IMR-90 (cell line): ENCODE data around the gene PROM2. TPM values are rescaled to one million over a fixed set of nuclear protein-coding genes. Genes with fewer than 3 reads are reported as not detected.
A peak's percentile ranks its signal among the peaks of the same experiment; 100 is the strongest.

ENCODE experiments used
- ATAC-seq: fragments of 200-7000 bp; cut with Tn5 transposase; 2 replicates; pipeline ENCODE4 v1.9.1; 2020; ENCODE audit warnings: low read depth, mild to moderate bottlenecking, moderate library complexity
- BruUV-seq: library from RNA; stranded (reverse); fragments of 400-500 nt; replicated peaks from 2 replicates; lab custom pipeline; 2021; lab: Mats Ljungman, UMichigan
- CTCF ChIA-PET: fragments of 300-600 bp; formaldehyde crosslinking; extraction: SDS; loops from one replicate; lab custom pipeline; 2021; ENCODE audit warnings: antibody characterized with exemption; lab: Yijun Ruan, JAX
- POLR2A ChIA-PET: fragments of 300-600 bp; sonication (Branson Sonifier 250); formaldehyde crosslinking; loops from one replicate; lab custom pipeline; 2022; ENCODE audit warnings: antibody characterized with exemption; ENCODE audit not compliant: unreplicated experiment; lab: Charles Lee
- DNase-seq: peaks from one replicate; pipeline ENCODE4 v3.0.0; 2013
- H2AFZ ChIP-seq: replicated peaks from 2 replicates; pipeline ENCODE3; 2013; ENCODE audit warnings: low read length, mild to moderate bottlenecking; ENCODE audit not compliant: poor library complexity
- H2AK5ac ChIP-seq: 2 replicates; pipeline ENCODE4 v1.6.1; 2013; ENCODE audit warnings: low read depth, low read length, inconsistent platforms
- H2AK9ac ChIP-seq: replicated peaks from 2 replicates; pipeline ENCODE3; 2013; ENCODE audit warnings: mild to moderate bottlenecking, low read depth, low read length, moderate library complexity; ENCODE audit not compliant: poor library complexity
- H2BK120ac ChIP-seq: 2 replicates; pipeline ENCODE4 v1.6.1; 2013; ENCODE audit warnings: low read depth, low read length, inconsistent platforms
- H2BK15ac ChIP-seq: 3 replicates; pipeline ENCODE4 v1.6.1; 2013; ENCODE audit warnings: low read depth, low read length, inconsistent platforms
- H2BK20ac ChIP-seq: 2 replicates; pipeline ENCODE4 v1.6.1; 2013; ENCODE audit warnings: low read depth, mild to moderate bottlenecking, inconsistent platforms, low read length, moderate library complexity
- H2BK5ac ChIP-seq: 2 replicates; pipeline ENCODE4 v1.6.1; 2013; ENCODE audit warnings: mild to moderate bottlenecking, low read depth, low read length, inconsistent platforms; ENCODE audit not compliant: poor library complexity, severe bottlenecking
- H3K14ac ChIP-seq: replicated peaks from 2 replicates; pipeline ENCODE4 v1.6.1; 2013; ENCODE audit warnings: low read depth, low read length, inconsistent platforms
- H3K18ac ChIP-seq: 2 replicates; pipeline ENCODE4 v1.6.1; 2013; ENCODE audit warnings: low read depth, low read length, control low read depth
- H3K23ac ChIP-seq: 2 replicates; pipeline ENCODE4 v1.6.1; 2013; ENCODE audit warnings: low read depth, low read length, inconsistent platforms
- H3K27ac ChIP-seq: 2 replicates; pipeline ENCODE4 v1.5.1; 2013; ENCODE audit warnings: mild to moderate bottlenecking, control low read depth, low read length; ENCODE audit not compliant: insufficient read depth
- H3K27me3 ChIP-seq: 2 replicates; pipeline ENCODE4 v1.6.1; 2013; ENCODE audit warnings: low read length; ENCODE audit not compliant: control insufficient read depth, insufficient read depth
- H3K36me3 ChIP-seq: 2 replicates; pipeline ENCODE4 v1.6.1; 2013; ENCODE audit warnings: low read length, mixed read lengths; ENCODE audit not compliant: control insufficient read depth, insufficient read depth
- H3K4ac ChIP-seq: 2 replicates; pipeline ENCODE4 v1.6.1; 2013; ENCODE audit warnings: low read depth, low read length, inconsistent platforms
- H3K4me1 ChIP-seq: 2 replicates; pipeline ENCODE4 v1.6.1; 2013; ENCODE audit warnings: low read length, mixed read lengths; ENCODE audit not compliant: control insufficient read depth, insufficient read depth
- H3K4me2 ChIP-seq: 2 replicates; pipeline ENCODE4 v1.6.1; 2013; ENCODE audit warnings: low read depth, mild to moderate bottlenecking, control low read depth, low read length, moderate library complexity
- H3K4me3 ChIP-seq: 2 replicates; pipeline ENCODE4 v1.5.1; 2013; ENCODE audit warnings: low read depth, mild to moderate bottlenecking, control low read depth, low read length, moderate library complexity; ENCODE audit not compliant: insufficient read depth
- H3K56ac ChIP-seq: 2 replicates; pipeline ENCODE4 v1.6.1; 2013; ENCODE audit warnings: low read length, inconsistent platforms; ENCODE audit not compliant: insufficient read depth; ENCODE audit errors: extremely low read depth
- H3K79me1 ChIP-seq, 2 experiments: 2 replicates each; pipeline ENCODE4 v1.6.1; 2013; ENCODE audit warnings: low read length in 2 of 2, inconsistent platforms in 1 of 2, low read depth in 1 of 2
- H3K9ac ChIP-seq: 2 replicates; pipeline ENCODE4 v1.6.1; 2013; ENCODE audit warnings: low read depth, low read length, control low read depth
- H3K9me1 ChIP-seq: 2 replicates; pipeline ENCODE4 v1.6.1; 2013; ENCODE audit warnings: low read length, inconsistent platforms; ENCODE audit not compliant: insufficient read depth
- H3K9me3 ChIP-seq: 2 replicates; pipeline ENCODE4 v1.6.1; 2013; ENCODE audit warnings: low read length; ENCODE audit not compliant: control insufficient read depth, insufficient read depth
- H4K20me1 ChIP-seq: 2 replicates; pipeline ENCODE4 v1.6.1; 2013; ENCODE audit warnings: low read length, inconsistent platforms; ENCODE audit not compliant: insufficient read depth
- H4K5ac ChIP-seq: 2 replicates; pipeline ENCODE4 v1.6.1; 2013; ENCODE audit warnings: mild to moderate bottlenecking, low read depth, low read length, control low read depth
- H4K8ac ChIP-seq, 2 experiments: 2 replicates each; pipeline ENCODE4 v1.6.1; 2013; ENCODE audit warnings: low read depth in 2 of 2, low read length in 2 of 2, control low read depth in 1 of 2, inconsistent platforms in 1 of 2
- H4K91ac ChIP-seq: 2 replicates; pipeline ENCODE4 v1.6.1; 2013; ENCODE audit warnings: low read depth, low read length, inconsistent platforms; ENCODE audit not compliant: insufficient read depth
- MAFK ChIP-seq: IDR thresholded peaks from 2 replicates; pipeline ENCODE4 v1.6.1; 2012; ENCODE audit warnings: low read depth, low read length, improper control_type of control experiment
- NFE2L2 ChIP-seq: fragments of 150-350 bp; IDR thresholded peaks from 2 replicates; pipeline ENCODE4 v1.6.1; 2016; ENCODE audit warnings: low read depth, mild to moderate bottlenecking, low read length
- WGBS, 2 experiments: methylation state at CpG; one replicate each; pipeline versions ENCODE4 v1.1.5 to v1.1.7; 2013; ENCODE audit warnings: missing lambda C conversion rate in 2 of 2; ENCODE audit not compliant: insufficient read length in 1 of 2; ENCODE audit errors: extremely low coverage in 2 of 2; 5-methylcytosine and 5-hydroxymethylcytosine counted together
- dilution Hi-C: fragments of 300-500 bp; cut with HindIII; formaldehyde crosslinking; loops from one replicate; pipeline ENCODE4 v1.14.3; 2018; ENCODE audit warnings: low sequenced_read_pairs; ENCODE audit not compliant: unreplicated experiment
- in situ Hi-C: fragments of 300-500 bp; cut with MboI; formaldehyde crosslinking; loops from 3 replicates; pipeline ENCODE4 v1.14.3; 2019; ENCODE audit warnings: low sequenced_read_pairs, inconsistent platforms, mixed read lengths
- intact Hi-C: fragments of 100-400 bp; cut with micrococcal nuclease; formaldehyde crosslinking; loops from 2 replicates; pipeline ENCODE4 v1.10.0; 2022
- polyA plus RNA-seq, 3 experiments: library from polyadenylated mRNA; depleted of rRNA; stranded (reverse); fragments of >200 nt; gene quantifications; 2 replicates each; pipeline ENCODE4 v1.2.3, GENCODE V29; 2012; ENCODE audit warnings: low replicate concordance in 1 of 3
- total RNA-seq: library from RNA; depleted of rRNA; stranded (reverse); fragments of >200 nt; gene quantifications from 2 replicates; pipeline ENCODE4 v1.2.3, GENCODE V29; 2012

The PROM2 gene
- total and polyA plus RNA-seq, 2 of the 4 experiments (the other 2 are of a cell fraction) = 0.26 TPM; not detected in 1

DNA sequence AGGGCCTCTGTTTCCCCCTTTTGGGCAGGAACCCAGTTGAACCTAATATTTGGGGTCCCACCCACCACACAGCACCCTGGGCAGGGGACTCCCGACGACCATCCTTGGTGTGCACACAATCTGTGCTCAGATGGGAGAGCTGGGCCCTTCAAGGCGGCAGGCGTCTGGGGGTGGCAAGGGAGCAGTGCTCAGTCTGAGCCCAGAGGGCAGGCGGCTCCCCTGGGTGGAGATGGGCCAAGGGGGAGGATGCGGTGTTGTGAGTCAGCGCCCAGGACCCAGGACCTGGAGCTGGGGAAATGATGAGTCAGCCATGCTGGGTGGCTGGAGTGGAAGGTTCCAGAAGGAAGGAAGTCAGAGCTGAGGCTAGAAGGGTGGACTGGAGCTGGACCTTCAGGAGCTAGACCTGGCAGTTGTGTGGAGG, 3.8 kb downstream of the PROM2 start:
- Histone ChIP-seq H4K5ac (no peak overlapping the region), H3K4me1 (no peaks in the 10 kb centered on the region), H3K36me3 (no peaks in the 10 kb centered on the region), H3K9me1 (no peaks in the 10 kb centered on the region), H4K91ac (no peak overlapping the region), H2AK5ac (no peak overlapping the region), H3K23ac (no peak overlapping the region), H2BK20ac (no peak overlapping the region), H3K79me1 (no peaks in the 10 kb centered on the region), H2BK15ac (no peak overlapping the region), H3K4ac (no peak overlapping the region), H2AK9ac (no peak overlapping the region), H3K27ac (no peak overlapping the region), H3K27me3 (no peaks in the 10 kb centered on the region), H3K4me3 (no peak overlapping the region), H3K4me2 (no peak overlapping the region), H2BK120ac (no peak overlapping the region), H4K8ac (no peak overlapping the region), H2AFZ (no peak overlapping the region), H3K9me3 (no peaks in the 10 kb centered on the region), H3K56ac (no peak overlapping the region), H4K20me1 (no peaks in the 10 kb centered on the region), H3K18ac (no peak overlapping the region), H2BK5ac (no peak overlapping the region), H3K9ac (no peak overlapping the region), H3K14ac (no peak overlapping the region)
- TF ChIP-seq MAFK (peak; percentile 30), NFE2L2 (no peak)
- no TSS peak for BruUV-seq
- ATAC-seq = no peak; the same call in none of the 2 replicates
- intact Hi-C loops (no loop called here), dilution Hi-C loops (no loop called here), in situ Hi-C loops (no loop called here)
- peak; percentile 24 for DNase-seq
- WGBS, 2 experiments = 100% methylated on average over 5 of the region's 7 CpGs; no CpG with 5 or more reads in 1 of the 2 experiments
- POLR2A ChIA-PET = no interaction called here
- CTCF ChIA-PET = no interaction called here
